Measurements from ENCODE around the gene PMPCA.
A peak's percentile ranks its signal among the peaks of the same experiment; 100 is the strongest.

PMPCA gene

GRCh38 chr9:136410500-136411287 is at the start of gene PMPCA, which contains the start of gene ENTR1:
TSS of gene PMPCA (plus strand) at chr9:136410658. CDS start at chr9:136410669, 11 bp downstream.
TSS of gene ENTR1 (minus strand) at chr9:136410614. CDS start at chr9:136410397, 217 bp downstream.
- Histone ChIP-seq H3K4me1 (ENCODE audit: control insufficient read depth, low read depth, low read length) (no peaks in the 10 kb centered on the region), H3K36me3 (ENCODE audit: control insufficient read depth, low read depth, low read length) (peaks cover 55% of the 10 kb centered on the region), H3K9ac (ENCODE audit: low read length) (peak within 1 kb of the TSS; percentile 89), H3K27ac (ENCODE audit: low read length) (peak within 1 kb of the TSS; percentile 72), H3K27me3 (ENCODE audit: control insufficient read depth, insufficient read depth, low read length) (no peaks in the 10 kb centered on the region), H3K9me3 (ENCODE audit: control insufficient read depth, low read depth, low read length) (no peaks in the 10 kb centered on the region), H3K4me3 (ENCODE audit: low read length) (peak within 1 kb of the TSS; percentile 83)

- no peaks in the 10 kb centered on the region for H3K36me3 ChIP-seq (ENCODE audit: control insufficient read depth, low read depth, low read length)
Observed at GRCh38 chr9:136361047-136361753, 49.3 kb upstream of the PMPCA start.

DNA sequence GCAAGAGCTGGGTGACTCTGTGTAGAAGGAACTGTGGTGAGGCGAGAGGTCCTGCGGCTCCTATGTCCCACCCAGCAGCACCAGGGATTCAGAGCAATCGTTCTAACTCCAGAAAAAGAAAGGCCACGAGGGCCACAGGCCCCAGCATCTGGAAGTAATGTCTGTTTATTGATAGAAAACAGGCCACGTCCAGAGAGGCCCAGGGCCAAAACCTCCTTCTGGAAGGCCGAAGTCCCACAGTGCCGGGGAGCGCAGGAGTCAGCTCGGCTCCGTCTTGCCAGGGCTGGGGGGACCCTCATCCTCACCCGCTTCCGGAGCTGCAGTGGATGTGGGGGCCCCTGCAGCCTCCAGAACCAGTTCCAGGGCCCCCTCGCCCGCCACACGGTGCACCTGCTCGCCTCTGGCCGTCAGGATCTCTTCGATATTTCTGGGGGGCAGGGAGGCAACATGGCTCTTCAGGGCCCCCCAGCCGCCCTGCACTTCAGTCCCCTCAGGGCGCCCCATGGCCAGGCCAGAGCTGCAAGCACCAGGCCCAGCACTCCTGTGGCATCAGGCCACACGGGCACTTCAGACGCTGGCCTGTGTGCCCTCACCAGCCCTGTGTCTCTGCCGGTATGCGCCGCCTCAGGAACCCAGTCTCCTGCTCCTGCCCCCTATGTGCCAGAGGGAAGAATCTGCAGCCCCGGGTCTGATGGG is 48.6 kb upstream of the PMPCA start:
- no peak overlapping the region for H3K27ac ChIP-seq (ENCODE audit: low read length)
- no peaks in the 10 kb centered on the region for H3K36me3 ChIP-seq (ENCODE audit: control insufficient read depth, low read depth, low read length)
- no peak overlapping the region for H3K9ac ChIP-seq (ENCODE audit: low read length)
- H3K4me1 ChIP-seq (ENCODE audit: control insufficient read depth, low read depth, low read length): no peaks in the 10 kb centered on the region
- no peaks in the 10 kb centered on the region for H3K9me3 ChIP-seq (ENCODE audit: control insufficient read depth, low read depth, low read length)
- H3K4me3 ChIP-seq (ENCODE audit: low read length): no peak overlapping the region
- peaks cover 3% of the 10 kb centered on the region for H3K27me3 ChIP-seq (ENCODE audit: control insufficient read depth, insufficient read depth, low read length)

More at GRCh38 chr9:136361047-136361753, 49.3 kb upstream of the PMPCA start:
- Histone ChIP-seq H3K4me3 (ENCODE audit: low read length) (no peak overlapping the region), H3K9me3 (ENCODE audit: control insufficient read depth, low read depth, low read length) (no peaks in the 10 kb centered on the region), H3K27me3 (ENCODE audit: control insufficient read depth, insufficient read depth, low read length) (peaks cover 3% of the 10 kb centered on the region), H3K4me1 (ENCODE audit: control insufficient read depth, low read depth, low read length) (no peaks in the 10 kb centered on the region), H3K9ac (ENCODE audit: low read length) (no peak overlapping the region), H3K27ac (ENCODE audit: low read length) (no peak overlapping the region)

GRCh38 chr9:136362450-136362784 is 48.0 kb upstream of the PMPCA start:
- H3K9me3 ChIP-seq (ENCODE audit: control insufficient read depth, low read depth, low read length): no peaks in the 10 kb centered on the region
- no peak overlapping the region for H3K27ac ChIP-seq (ENCODE audit: low read length)
- H3K27me3 ChIP-seq (ENCODE audit: control insufficient read depth, insufficient read depth, low read length): peaks cover 3% of the 10 kb centered on the region
- no peaks in the 10 kb centered on the region for H3K4me1 ChIP-seq (ENCODE audit: control insufficient read depth, low read depth, low read length)
- H3K4me3 ChIP-seq (ENCODE audit: low read length): no peak overlapping the region
- no peak overlapping the region for H3K9ac ChIP-seq (ENCODE audit: low read length)
- no peaks in the 10 kb centered on the region for H3K36me3 ChIP-seq (ENCODE audit: control insufficient read depth, low read depth, low read length)

DNA sequence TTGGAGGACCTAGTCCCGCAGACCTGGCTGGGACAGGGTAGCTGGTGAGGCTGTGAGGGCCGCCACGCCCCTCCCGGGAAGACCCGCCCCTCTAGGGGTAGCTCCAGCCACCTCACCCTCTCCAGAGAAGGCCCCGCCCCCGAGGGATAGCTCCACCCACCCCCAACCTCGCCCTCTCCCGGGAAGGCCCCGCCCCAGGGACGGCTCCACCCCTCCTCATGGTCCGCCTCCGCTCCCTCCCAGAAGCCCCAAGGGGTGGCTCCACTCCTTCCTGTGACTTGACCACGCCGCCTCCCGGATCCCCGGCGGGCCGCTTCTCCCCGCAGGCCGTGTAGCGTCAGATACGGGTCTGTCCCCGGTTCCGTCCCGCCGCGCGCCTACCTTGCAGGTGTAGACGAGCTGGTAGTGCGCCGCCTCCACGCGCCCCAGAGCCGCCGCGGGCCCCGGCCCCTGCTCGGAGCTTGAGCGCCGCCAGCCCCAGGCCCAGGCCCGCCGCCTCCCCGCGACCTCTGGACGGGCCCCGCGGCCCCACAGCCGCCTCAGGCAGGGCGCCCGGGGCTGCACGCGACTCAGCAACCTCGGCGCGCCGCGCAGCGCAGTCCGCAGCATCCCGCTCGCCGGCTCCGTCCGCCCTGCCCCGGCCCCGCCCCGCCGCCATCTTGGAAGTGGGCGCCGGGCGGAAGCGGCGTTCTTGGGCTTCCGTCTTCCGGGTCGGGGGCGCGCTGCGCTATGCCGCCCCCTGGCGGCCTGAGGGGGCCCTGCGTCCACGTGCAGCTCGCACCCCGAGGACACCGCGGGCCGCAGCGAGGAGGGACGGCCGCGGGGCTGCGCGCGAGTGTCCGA is 47.1 kb upstream of the PMPCA start, which contains the start of gene DNLZ:
Gene DNLZ (minus strand): TSS at position 639 of the 843 bp plus-strand sequence. CDS start 30 bp downstream, at position 609.
- H3K9ac ChIP-seq (ENCODE audit: low read length): no peak within 1 kb of the TSS
- peak within 1 kb of the TSS; percentile 70 for H3K4me3 ChIP-seq (ENCODE audit: low read length)
- no peaks in the 10 kb centered on the region for H3K9me3 ChIP-seq (ENCODE audit: control insufficient read depth, low read depth, low read length)
- H3K4me1 ChIP-seq (ENCODE audit: control insufficient read depth, low read depth, low read length): no peaks in the 10 kb centered on the region
- H3K27ac ChIP-seq (ENCODE audit: low read length): no peak within 1 kb of the TSS
- peaks cover 3% of the 10 kb centered on the region for H3K27me3 ChIP-seq (ENCODE audit: control insufficient read depth, insufficient read depth, low read length)
- H3K36me3 ChIP-seq (ENCODE audit: control insufficient read depth, low read depth, low read length): no peaks in the 10 kb centered on the region

DNA sequence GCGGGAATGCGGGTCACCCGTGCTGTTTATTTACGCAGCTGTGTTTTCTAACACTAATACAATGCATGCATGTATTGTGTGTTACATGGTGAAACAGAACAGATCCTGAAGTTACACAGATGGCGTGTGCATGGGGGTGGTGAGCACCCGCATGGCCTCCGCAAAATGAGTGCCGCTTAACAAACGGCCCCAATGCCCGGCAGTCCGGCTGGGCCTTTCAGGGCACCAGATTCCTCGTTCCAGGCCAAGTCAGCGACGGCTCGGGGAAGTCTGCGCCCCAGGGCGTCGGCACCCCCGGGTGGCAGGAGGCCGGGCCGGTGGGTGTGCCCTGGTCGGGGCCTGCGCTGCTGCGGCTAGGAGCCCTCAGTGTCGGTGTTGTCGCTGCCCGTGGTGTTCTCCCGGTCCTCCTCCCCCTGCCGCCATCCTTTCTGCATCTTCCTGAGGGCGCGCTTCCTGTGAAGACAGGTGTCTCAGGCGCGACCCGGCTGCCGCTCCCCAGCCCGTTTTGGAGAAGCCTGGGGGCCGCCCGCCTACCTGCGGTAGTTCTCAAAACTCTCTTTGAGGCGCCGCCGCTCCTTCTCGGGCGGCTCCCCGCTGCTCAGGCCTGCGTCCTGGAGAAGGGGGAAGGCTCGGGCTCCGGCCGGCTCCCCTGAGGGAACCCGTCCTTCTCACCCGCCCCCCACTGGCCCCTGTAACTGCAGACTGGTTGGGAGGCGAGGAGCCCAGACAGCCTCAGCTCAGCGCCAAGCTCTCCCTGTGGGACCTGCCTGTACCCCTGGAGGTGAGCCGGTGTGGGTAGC is 46.3 kb upstream of the PMPCA start:
- Histone ChIP-seq H3K9me3 (ENCODE audit: control insufficient read depth, low read depth, low read length) (no peaks in the 10 kb centered on the region), H3K27me3 (ENCODE audit: control insufficient read depth, insufficient read depth, low read length) (peaks cover 3% of the 10 kb centered on the region), H3K4me3 (ENCODE audit: low read length) (peak overlapping the region; percentile 70), H3K27ac (ENCODE audit: low read length) (no peak overlapping the region), H3K9ac (ENCODE audit: low read length) (no peak overlapping the region), H3K4me1 (ENCODE audit: control insufficient read depth, low read depth, low read length) (no peaks in the 10 kb centered on the region), H3K36me3 (ENCODE audit: control insufficient read depth, low read depth, low read length) (no peaks in the 10 kb centered on the region)

DNA sequence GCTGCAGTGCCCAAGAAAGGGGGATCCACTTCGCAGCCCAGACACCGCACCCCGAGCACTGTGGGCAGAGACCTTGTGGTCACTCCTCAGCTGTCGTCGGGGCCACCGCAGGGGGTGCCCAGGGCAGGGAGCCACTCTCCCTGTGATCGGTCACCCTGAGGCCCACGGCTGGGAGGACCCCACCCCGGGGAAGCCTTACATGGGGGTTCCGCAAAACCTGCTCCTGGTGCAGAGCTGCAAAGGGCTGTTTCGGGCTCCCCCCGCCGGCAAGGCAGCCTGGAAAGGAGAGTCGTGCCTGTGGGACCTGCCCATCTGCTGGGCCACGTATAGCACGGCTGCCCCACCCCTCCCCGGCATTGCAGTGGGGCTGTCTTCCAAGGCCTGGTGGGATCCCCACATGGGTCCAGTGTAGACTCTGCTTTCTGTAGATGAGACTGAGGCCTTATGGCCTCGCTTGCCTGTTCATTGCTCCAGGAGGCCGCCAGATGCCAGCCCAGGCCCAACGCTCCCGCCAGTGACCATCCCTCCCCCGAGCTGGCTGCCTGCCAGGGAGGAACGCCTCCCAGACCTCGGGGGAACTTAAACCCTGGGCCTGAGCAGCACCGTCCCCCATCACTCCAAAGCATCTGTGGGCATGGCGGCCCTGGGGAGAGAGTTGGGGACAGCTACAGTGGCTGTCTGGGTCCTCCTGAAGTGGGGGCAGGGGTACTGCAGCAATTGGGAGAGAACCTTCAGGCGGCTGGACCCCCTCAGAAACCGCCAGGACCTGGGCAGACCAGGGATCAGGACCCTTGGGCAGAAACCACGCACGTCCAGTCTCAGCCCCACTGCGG is 45.3 kb upstream of the PMPCA start:
- Histone ChIP-seq H3K4me1 (ENCODE audit: control insufficient read depth, low read depth, low read length) (no peaks in the 10 kb centered on the region), H3K4me3 (ENCODE audit: low read length) (no peak overlapping the region), H3K36me3 (ENCODE audit: control insufficient read depth, low read depth, low read length) (no peaks in the 10 kb centered on the region), H3K27ac (ENCODE audit: low read length) (no peak overlapping the region), H3K9me3 (ENCODE audit: control insufficient read depth, low read depth, low read length) (no peaks in the 10 kb centered on the region), H3K9ac (ENCODE audit: low read length) (no peak overlapping the region), H3K27me3 (ENCODE audit: control insufficient read depth, insufficient read depth, low read length) (peaks cover 3% of the 10 kb centered on the region)

GRCh38 chr9:136365775-136366222 is 44.7 kb upstream of the PMPCA start:
- Histone ChIP-seq H3K9ac (ENCODE audit: low read length) (no peak overlapping the region), H3K4me1 (ENCODE audit: control insufficient read depth, low read depth, low read length) (no peaks in the 10 kb centered on the region), H3K27me3 (ENCODE audit: control insufficient read depth, insufficient read depth, low read length) (peaks cover 3% of the 10 kb centered on the region), H3K27ac (ENCODE audit: low read length) (no peak overlapping the region), H3K9me3 (ENCODE audit: control insufficient read depth, low read depth, low read length) (no peaks in the 10 kb centered on the region), H3K36me3 (ENCODE audit: control insufficient read depth, low read depth, low read length) (no peaks in the 10 kb centered on the region), H3K4me3 (ENCODE audit: low read length) (no peak overlapping the region)

- no peak overlapping the region for H3K27ac ChIP-seq (ENCODE audit: low read length)
- no peaks in the 10 kb centered on the region for H3K36me3 ChIP-seq (ENCODE audit: control insufficient read depth, low read depth, low read length)
- H3K4me3 ChIP-seq (ENCODE audit: low read length): no peak overlapping the region
- H3K4me1 ChIP-seq (ENCODE audit: control insufficient read depth, low read depth, low read length): no peaks in the 10 kb centered on the region
- H3K9ac ChIP-seq (ENCODE audit: low read length): no peak overlapping the region
- peaks cover 3% of the 10 kb centered on the region for H3K27me3 ChIP-seq (ENCODE audit: control insufficient read depth, insufficient read depth, low read length)
- H3K9me3 ChIP-seq (ENCODE audit: control insufficient read depth, low read depth, low read length): no peaks in the 10 kb centered on the region
Observed at GRCh38 chr9:136366826-136367225, 43.6 kb upstream of the PMPCA start.
